ENCODE results near the gene FAM163B. TPM values are rescaled to one million over a fixed set of nuclear protein-coding genes. Genes with fewer than 3 reads are reported as not detected.

The FAM163B gene
- total RNA-seq, 1 donor from 2014 or later, result not detected

GRCh38 chr9:133553123-133553522 lies 56.1 kb downstream of the FAM163B start:
- no peak overlapping the region for H3K4me2 ChIP-seq (ENCODE audit: low read length)
- DNase-seq (ENCODE audit: low read depth), result no peak
- no peaks in the 10 kb centered on the region for H3K9me3 Mint-ChIP-seq (ENCODE audit: unreplicated experiment)
- peaks cover 8% of the 10 kb centered on the region for H3K4me1 ChIP-seq (ENCODE audit: insufficient read depth, low read length)
- no peak overlapping the region for H2AFZ ChIP-seq (ENCODE audit: low read depth, low read length)
- TF ChIP-seq CTCF (IDR thresholded peaks at IDR 0.05; ENCODE audit: insufficient read depth, low read depth, low read length) (no peak), EZH2 (IDR thresholded peaks at IDR 0.05; ENCODE audit: insufficient read depth, low read length) (no peak)
- no peak overlapping the region for H3K9ac ChIP-seq (ENCODE audit: low read length)
- H3K27ac Mint-ChIP-seq (ENCODE audit: unreplicated experiment), result no peak overlapping the region
- H3K4me3 Mint-ChIP-seq (ENCODE audit: unreplicated experiment), result no peak overlapping the region
- H3K27ac ChIP-seq (ENCODE audit: low read depth, low read length), result no peak overlapping the region
- peaks cover 40% of the 10 kb centered on the region for H3K27me3 Mint-ChIP-seq (ENCODE audit: low read depth, unreplicated experiment)
- no peaks in the 10 kb centered on the region for H3K9me3 ChIP-seq (ENCODE audit: insufficient read depth, low read depth, low read length)
- peaks cover 2% of the 10 kb centered on the region for H3K36me3 Mint-ChIP-seq (ENCODE audit: low read depth, unreplicated experiment)
- H3K36me3 ChIP-seq (ENCODE audit: insufficient read depth, low read length), result no peaks in the 10 kb centered on the region
- peaks cover 8% of the 10 kb centered on the region for H3K27me3 ChIP-seq (ENCODE audit: insufficient read depth, low read length)
- H4K20me1 ChIP-seq (ENCODE audit: insufficient read depth, low read length), result no peaks in the 10 kb centered on the region
- no peak overlapping the region for H3K4me3 ChIP-seq (ENCODE audit: insufficient read depth, low read depth, low read length)
- H3K79me2 ChIP-seq (ENCODE audit: insufficient read depth, low read length), result no peaks in the 10 kb centered on the region
- no peak for FAIRE-seq
- peaks cover 9% of the 10 kb centered on the region for H3K4me1 Mint-ChIP-seq (ENCODE audit: low read depth, unreplicated experiment)

GRCh38 chr9:133552236-133552635 lies 57.0 kb downstream of the FAM163B start:
- H3K4me3 Mint-ChIP-seq (ENCODE audit: unreplicated experiment), result no peak overlapping the region
- peaks cover 48% of the 10 kb centered on the region for H3K27me3 Mint-ChIP-seq (ENCODE audit: low read depth, unreplicated experiment)
- H3K4me3 ChIP-seq (ENCODE audit: insufficient read depth, low read depth, low read length), result no peak overlapping the region
- FAIRE-seq (no peak), DNase-seq (ENCODE audit: low read depth) (no peak)
- TF ChIP-seq CTCF (IDR thresholded peaks at IDR 0.05; ENCODE audit: insufficient read depth, low read depth, low read length), result no peak
- TF ChIP-seq EZH2 (IDR thresholded peaks at IDR 0.05; ENCODE audit: insufficient read depth, low read length), result no peak
- no peaks in the 10 kb centered on the region for H3K9me3 Mint-ChIP-seq (ENCODE audit: unreplicated experiment)
- H3K9ac ChIP-seq (ENCODE audit: low read length), result no peak overlapping the region
- H2AFZ ChIP-seq (ENCODE audit: low read depth, low read length), result no peak overlapping the region
- H3K27ac Mint-ChIP-seq (ENCODE audit: unreplicated experiment), result no peak overlapping the region
- H4K20me1 ChIP-seq (ENCODE audit: insufficient read depth, low read length), result no peaks in the 10 kb centered on the region
- peaks cover 3% of the 10 kb centered on the region for H3K4me1 Mint-ChIP-seq (ENCODE audit: low read depth, unreplicated experiment)
- H3K9me3 ChIP-seq (ENCODE audit: insufficient read depth, low read depth, low read length), result no peaks in the 10 kb centered on the region
- no peaks in the 10 kb centered on the region for H3K36me3 ChIP-seq (ENCODE audit: insufficient read depth, low read length)
- H3K36me3 Mint-ChIP-seq (ENCODE audit: low read depth, unreplicated experiment), result peaks cover 2% of the 10 kb centered on the region
- H3K27me3 ChIP-seq (ENCODE audit: insufficient read depth, low read length), result peaks cover 8% of the 10 kb centered on the region
- H3K27ac ChIP-seq (ENCODE audit: low read depth, low read length), result no peak overlapping the region
- H3K4me2 ChIP-seq (ENCODE audit: low read length), result no peak overlapping the region
- no peaks in the 10 kb centered on the region for H3K79me2 ChIP-seq (ENCODE audit: insufficient read depth, low read length)
- no peaks in the 10 kb centered on the region for H3K4me1 ChIP-seq (ENCODE audit: insufficient read depth, low read length)

GRCh38 chr9:133551446-133551845 lies 57.7 kb downstream of the FAM163B start:
- Mint-ChIP-seq H3K4me1 (ENCODE audit: low read depth, unreplicated experiment) (peaks cover 3% of the 10 kb centered on the region), H3K4me3 (ENCODE audit: unreplicated experiment) (no peak overlapping the region), H3K27ac (ENCODE audit: unreplicated experiment) (no peak overlapping the region), H3K36me3 (ENCODE audit: low read depth, unreplicated experiment) (peaks cover 2% of the 10 kb centered on the region), H3K27me3 (ENCODE audit: low read depth, unreplicated experiment) (peaks cover 49% of the 10 kb centered on the region), H3K9me3 (ENCODE audit: unreplicated experiment) (no peaks in the 10 kb centered on the region)
- no peak overlapping the region for H2AFZ ChIP-seq (ENCODE audit: low read depth, low read length)
- H3K79me2 ChIP-seq (ENCODE audit: insufficient read depth, low read length), result no peaks in the 10 kb centered on the region
- TF ChIP-seq CTCF (IDR thresholded peaks at IDR 0.05; ENCODE audit: insufficient read depth, low read depth, low read length) (no peak), EZH2 (IDR thresholded peaks at IDR 0.05; ENCODE audit: insufficient read depth, low read length) (no peak)
- H3K4me2 ChIP-seq (ENCODE audit: low read length), result no peak overlapping the region
- no peaks in the 10 kb centered on the region for H3K4me1 ChIP-seq (ENCODE audit: insufficient read depth, low read length)
- H3K9me3 ChIP-seq (ENCODE audit: insufficient read depth, low read depth, low read length), result no peaks in the 10 kb centered on the region
- DNase-seq (ENCODE audit: low read depth) (no peak), FAIRE-seq (no peak)
- H3K36me3 ChIP-seq (ENCODE audit: insufficient read depth, low read length), result no peaks in the 10 kb centered on the region
- H3K4me3 ChIP-seq (ENCODE audit: insufficient read depth, low read depth, low read length), result no peak overlapping the region
- H3K9ac ChIP-seq (ENCODE audit: low read length), result no peak overlapping the region
- H3K27ac ChIP-seq (ENCODE audit: low read depth, low read length), result no peak overlapping the region
- no peaks in the 10 kb centered on the region for H4K20me1 ChIP-seq (ENCODE audit: insufficient read depth, low read length)
- peaks cover 8% of the 10 kb centered on the region for H3K27me3 ChIP-seq (ENCODE audit: insufficient read depth, low read length)
